ENCODE data around the gene ATP8B4. TPM values are rescaled to one million over a fixed set of nuclear protein-coding genes. Genes with fewer than 3 reads are reported as not detected.

The ATP8B4 gene
- total and polyA plus RNA-seq, 10 of the 15 experiments (the other 5 are each of a cell fraction or from before 2014, with no cell fraction given): 0.02 to 0.94 (median 0.19) TPM

DNA sequence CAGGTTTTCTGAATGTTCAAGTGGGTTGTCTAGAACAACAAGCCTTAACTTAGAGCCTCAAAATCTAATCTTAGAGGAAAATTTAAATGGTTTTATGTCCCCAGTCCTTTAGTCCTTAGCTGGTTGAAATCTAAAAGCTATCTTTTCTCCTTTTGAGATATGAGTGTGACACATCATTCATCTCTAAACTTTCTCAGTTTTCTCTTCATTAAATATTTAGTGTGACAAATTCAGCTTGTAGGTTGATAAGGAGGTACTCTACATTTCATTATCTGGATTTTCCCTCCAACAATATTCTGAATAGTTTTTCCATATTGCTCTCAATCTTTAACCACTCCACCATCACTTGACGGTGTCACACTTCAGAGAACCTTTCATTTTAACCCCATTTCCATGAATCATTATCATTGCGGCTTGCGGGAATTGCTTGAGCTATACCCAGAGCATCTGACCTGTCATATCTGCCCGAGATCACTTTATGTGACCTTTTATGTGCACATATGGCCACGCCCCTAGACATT lies 16.1 kb upstream of the ATP8B4 start (continued):
- TF ChIP-seq, protein P1, sequence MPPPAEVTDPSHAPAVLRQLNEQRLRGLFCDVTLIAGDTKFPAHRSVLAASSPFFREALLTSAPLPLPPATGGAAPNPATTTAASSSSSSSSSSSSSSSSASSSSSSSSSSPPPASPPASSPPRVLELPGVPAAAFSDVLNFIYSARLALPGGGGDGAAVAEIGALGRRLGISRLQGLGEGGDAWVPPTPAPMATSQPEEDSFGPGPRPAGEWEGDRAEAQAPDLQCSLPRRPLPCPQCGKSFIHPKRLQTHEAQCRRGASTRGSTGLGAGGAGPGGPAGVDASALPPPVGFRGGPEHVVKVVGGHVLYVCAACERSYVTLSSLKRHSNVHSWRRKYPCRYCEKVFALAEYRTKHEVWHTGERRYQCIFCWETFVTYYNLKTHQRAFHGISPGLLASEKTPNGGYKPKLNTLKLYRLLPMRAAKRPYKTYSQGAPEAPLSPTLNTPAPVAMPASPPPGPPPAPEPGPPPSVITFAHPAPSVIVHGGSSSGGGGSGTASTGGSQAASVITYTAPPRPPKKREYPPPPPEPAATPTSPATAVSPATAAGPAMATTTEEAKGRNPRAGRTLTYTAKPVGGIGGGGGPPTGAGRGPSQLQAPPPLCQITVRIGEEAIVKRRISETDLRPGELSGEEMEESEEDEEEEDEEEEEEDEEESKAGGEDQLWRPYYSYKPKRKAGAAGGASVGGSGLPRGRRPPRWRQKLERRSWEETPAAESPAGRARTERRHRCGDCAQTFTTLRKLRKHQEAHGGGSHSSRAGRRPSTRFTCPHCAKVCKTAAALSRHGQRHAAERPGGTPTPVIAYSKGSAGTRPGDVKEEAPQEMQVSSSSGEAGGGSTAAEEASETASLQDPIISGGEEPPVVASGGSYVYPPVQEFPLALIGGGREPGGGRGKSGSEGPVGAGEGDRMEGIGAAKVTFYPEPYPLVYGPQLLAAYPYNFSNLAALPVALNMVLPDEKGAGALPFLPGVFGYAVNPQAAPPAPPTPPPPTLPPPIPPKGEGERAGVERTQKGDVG (CRISPR knock-in tag; IDR thresholded peaks at IDR 0.05): no peak
- TF ChIP-seq, protein P2, sequence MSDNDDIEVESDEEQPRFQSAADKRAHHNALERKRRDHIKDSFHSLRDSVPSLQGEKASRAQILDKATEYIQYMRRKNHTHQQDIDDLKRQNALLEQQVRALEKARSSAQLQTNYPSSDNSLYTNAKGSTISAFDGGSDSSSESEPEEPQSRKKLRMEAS (IDR thresholded peaks at IDR 0.05; ENCODE audit: low read depth, low read length): no peak
- TF ChIP-seq SUZ12 (IDR thresholded peaks at IDR 0.05; ENCODE audit: unreplicated experiment): no peak
- TF ChIP-seq IRF4 (IDR thresholded peaks at IDR 0.05; ENCODE audit: low read depth, low read length): no peak

DNA sequence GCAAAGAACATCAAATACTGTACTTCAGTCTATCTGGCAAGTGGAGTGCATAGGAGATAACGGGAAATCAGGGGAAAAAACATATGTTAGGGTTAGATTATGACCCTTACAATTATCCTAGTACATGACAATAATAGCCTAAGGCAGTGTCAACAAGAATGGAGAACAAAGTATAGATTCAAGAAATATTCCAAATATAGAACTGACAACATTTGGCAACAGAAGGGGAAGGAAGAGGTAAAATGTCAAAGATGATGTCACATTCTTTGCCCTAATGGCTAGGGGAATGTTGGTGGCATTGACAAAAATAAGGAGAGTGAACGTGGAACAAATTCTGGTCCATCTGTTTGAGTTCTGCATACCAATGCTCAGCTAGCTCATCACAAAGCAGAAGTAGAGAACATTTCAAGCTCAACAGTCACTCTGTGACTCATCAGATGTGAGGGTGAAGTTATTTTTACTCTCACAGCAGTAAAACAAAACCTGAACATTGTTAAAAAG lies 15.5 kb upstream of the ATP8B4 start:
- ChIA-PET POLR2A (no interaction called here), CTCF (interaction anchor here (0.6 to 1.5 kb wide), 4 partner anchors 10 to 70 kb away, joined by 3 read pairs; no protein-coding TSS in a partner anchor), RAD21 (ENCODE audit: unreplicated experiment) (interaction anchor here (0.6 to 1.6 kb wide), 2 partner anchors 11 to 663 kb away, joined by 3 to 7 read pairs; no protein-coding TSS in a partner anchor), SMC1A (ENCODE audit: uncharacterized antibody, unreplicated experiment) (interaction anchor here (1.3 to 1.9 kb wide), 3 partner anchors 8 to 14 kb away, joined by 3 to 8 read pairs (median 5); no protein-coding TSS in a partner anchor)
- no peaks in the 10 kb centered on the region for H3K79me2 ChIP-seq (ENCODE audit: control insufficient read depth, insufficient read depth, low read length)
- H3K4me3 ChIP-seq: no peak overlapping the region
- intact Hi-C loops (cut with micrococcal nuclease; ENCODE audit: unreplicated experiment): no loop called here
- H3K36me3 ChIP-seq (ENCODE audit: control insufficient read depth in 2 of 2, insufficient read depth in 2 of 2, low read length in 1 of 2): no peaks in the 10 kb centered on the region
- in situ Hi-C loops (cut with MboI): no loop called here
- no peaks in the 10 kb centered on the region for H4K20me1 ChIP-seq (ENCODE audit: control insufficient read depth, insufficient read depth)
- H2AFZ ChIP-seq (ENCODE audit: control insufficient read depth, low read depth, low read length): no peak overlapping the region
- WGBS (ENCODE audit: insufficient coverage, insufficient replicate concordance, low lambda C conversion rate, missing lambda C conversion rate): 7% methylated on average over 2 of the region's 2 CpGs
- ATAC-seq: no peak
- peaks cover 0 to 2% of the 10 kb centered on the region in 2 experiments; a peak in 2 of 4 replicates for H3K27me3 ChIP-seq (replicated peaks in 1 of 2; ENCODE audit: control insufficient read depth in 2 of 2, insufficient read depth in 2 of 2, low read length in 1 of 2)
- no peak for DNase-seq (ENCODE audit: low read depth, low spot score)
- no peak for FAIRE-seq
- no peak overlapping the region for H3K4me2 ChIP-seq (ENCODE audit: control insufficient read depth, insufficient read depth)
- no TSS peak for BruUV-seq (replicated peaks)
- H3K9me3 ChIP-seq (replicated peaks; ENCODE audit: control insufficient read depth, insufficient read depth, low read length): no peaks in the 10 kb centered on the region; the same call in 2 of the 3 replicates
- H3K9ac ChIP-seq (ENCODE audit: control insufficient read depth, insufficient read depth, low read length): no peak overlapping the region
- H3K4me1 ChIP-seq (ENCODE audit: control insufficient read depth, insufficient read depth, low read length): no peaks in the 10 kb centered on the region
- no peak overlapping the region for H3K27ac ChIP-seq (ENCODE audit: control insufficient read depth, insufficient read depth)
- TF ChIP-seq SIN3A (IDR thresholded peaks at IDR 0.05; ENCODE audit: low read depth, low read length) (no peak), RCOR1 (conservative IDR thresholded peaks at IDR 0.05; ENCODE audit: low read depth, low read length) (no peak), CBFB (IDR thresholded peaks at IDR 0.05; ENCODE audit: low read depth) (no peak), ZNF207 (IDR thresholded peaks at IDR 0.05; ENCODE audit: borderline replicate concordance) (no peak), BHLHE40 (IDR thresholded peaks at IDR 0.05; ENCODE audit: borderline replicate concordance in 1 of 2, low read depth in 2 of 2, low read length in 1 of 2) (no peak), MXI1 (IDR thresholded peaks at IDR 0.05; ENCODE audit: low read depth, low read length) (no peak), IRF4 (IDR thresholded peaks at IDR 0.05; ENCODE audit: low read depth, low read length) (no peak), EP300 (IDR thresholded peaks at IDR 0.05; ENCODE audit: borderline replicate concordance in 1 of 2, control insufficient read depth in 1 of 2, low read depth in 2 of 2, low read length in 2 of 2) (no peak), BACH1 (IDR thresholded peaks at IDR 0.05; ENCODE audit: borderline replicate concordance) (no peak), POLR2AphosphoS5 (IDR thresholded peaks at IDR 0.05; ENCODE audit: low read length) (no peak), BCL11A (IDR thresholded peaks at IDR 0.05; ENCODE audit: low read depth, low read length) (no peak)
- TF ChIP-seq, protein P3, sequence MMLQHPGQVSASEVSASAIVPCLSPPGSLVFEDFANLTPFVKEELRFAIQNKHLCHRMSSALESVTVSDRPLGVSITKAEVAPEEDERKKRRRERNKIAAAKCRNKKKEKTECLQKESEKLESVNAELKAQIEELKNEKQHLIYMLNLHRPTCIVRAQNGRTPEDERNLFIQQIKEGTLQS (IDR thresholded peaks at IDR 0.05; ENCODE audit: borderline replicate concordance, extremely low read depth, low read depth, low read length): no peak
- TF ChIP-seq, protein P4, sequence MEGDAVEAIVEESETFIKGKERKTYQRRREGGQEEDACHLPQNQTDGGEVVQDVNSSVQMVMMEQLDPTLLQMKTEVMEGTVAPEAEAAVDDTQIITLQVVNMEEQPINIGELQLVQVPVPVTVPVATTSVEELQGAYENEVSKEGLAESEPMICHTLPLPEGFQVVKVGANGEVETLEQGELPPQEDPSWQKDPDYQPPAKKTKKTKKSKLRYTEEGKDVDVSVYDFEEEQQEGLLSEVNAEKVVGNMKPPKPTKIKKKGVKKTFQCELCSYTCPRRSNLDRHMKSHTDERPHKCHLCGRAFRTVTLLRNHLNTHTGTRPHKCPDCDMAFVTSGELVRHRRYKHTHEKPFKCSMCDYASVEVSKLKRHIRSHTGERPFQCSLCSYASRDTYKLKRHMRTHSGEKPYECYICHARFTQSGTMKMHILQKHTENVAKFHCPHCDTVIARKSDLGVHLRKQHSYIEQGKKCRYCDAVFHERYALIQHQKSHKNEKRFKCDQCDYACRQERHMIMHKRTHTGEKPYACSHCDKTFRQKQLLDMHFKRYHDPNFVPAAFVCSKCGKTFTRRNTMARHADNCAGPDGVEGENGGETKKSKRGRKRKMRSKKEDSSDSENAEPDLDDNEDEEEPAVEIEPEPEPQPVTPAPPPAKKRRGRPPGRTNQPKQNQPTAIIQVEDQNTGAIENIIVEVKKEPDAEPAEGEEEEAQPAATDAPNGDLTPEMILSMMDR (IDR thresholded peaks at IDR 0.05 in 2 of 3, conservative IDR thresholded peaks at IDR 0.05 in 1 of 3; ENCODE audit: control insufficient read depth in 2 of 3, extremely low read depth in 1 of 3, insufficient read depth in 1 of 3, low read depth in 3 of 3, low read length in 3 of 3): no peak

Data from GM12878 (cell line).